Adrenal gland (tissue), 12 donors: ENCODE data around the gene PACS1. TPM values are rescaled to one million over a fixed set of nuclear protein-coding genes. Genes with fewer than 3 reads are reported as not detected.

ENCODE experiments used
- DNase-seq, 7 donors: peaks; one replicate each; pipeline ENCODE4 v3.0.0-alpha.2; 2019 to 2020
- H3K27ac ChIP-seq, 5 donors: fragments of 200-600 bp; sonication (generic) in 4 of 5; 1 replicate in 3 of 5; 2 replicates in 2 of 5; pipeline versions ENCODE4 v1.5.1 to v1.8.0; 2016 to 2020; ENCODE audit warnings: mild to moderate bottlenecking in 1 of 5
- H3K27me3 ChIP-seq: fragments of 200-600 bp; 2 replicates; pipeline ENCODE4 v1.8.0; 2021
- H3K36me3 ChIP-seq, 2 donors: fragments of 200-600 bp; replicated peaks in 1 of 2; 1 replicate in 1 of 2; 2 replicates in 1 of 2; pipeline versions ENCODE4 v1.5.1 to v1.8.0; 2018 to 2022
- H3K4me1 ChIP-seq, 2 donors: fragments of 200-600 bp; replicated peaks in 1 of 2; 1 replicate in 1 of 2; 2 replicates in 1 of 2; pipeline versions ENCODE4 v1.5.1 to v1.8.0; 2018 to 2021
- H3K4me3 ChIP-seq, 4 donors: fragments of 200-600 bp; sonication (generic) in 3 of 4; one replicate each; pipeline ENCODE4 v1.5.1; 2016 to 2018
- H3K9me3 ChIP-seq, 3 donors: fragments of 200-600 bp; sonication (generic) in 1 of 3; replicated peaks in 1 of 3; 1 replicate in 2 of 3; 2 replicates in 1 of 3; pipeline versions ENCODE4 v1.5.1 to v1.8.0; 2016 to 2021
- CTCF ChIP-seq, 6 experiments: fragments of 450-650 bp in 4 of 6; fragments of 200-600 bp in 2 of 6; sonication (generic) in 1 of 6; IDR thresholded peaks; 1 replicate in 5 of 6; 2 replicates in 1 of 6; pipeline versions ENCODE4 v1.5.1 to v1.8.0; 2016 to 2021; ENCODE audit warnings: antibody characterized with exemption in 6 of 6, mild to moderate bottlenecking in 2 of 6, moderate library complexity in 1 of 6
- POLR2A ChIP-seq, 2 donors: fragments of 450-650 bp; IDR thresholded peaks; one replicate each; pipeline ENCODE4 v1.6.1; 2017; ENCODE audit warnings: antibody characterized with exemption in 2 of 2, mild to moderate bottlenecking in 2 of 2, moderate library complexity in 1 of 2
- WGBS, 4 donors: extraction: QIAGEN DNeasy Blood & Tissue Kit in 2 of 4; methylation state at CpG; one replicate each; pipeline versions ENCODE4 v1.1.5 to v1.1.7; 2013 to 2017; 5-methylcytosine and 5-hydroxymethylcytosine counted together
- intact Hi-C, 2 donors: fragments of 100-400 bp; cut with DNase I; formaldehyde crosslinking; loops; one replicate each; pipeline versions ENCODE4 v1.14.1 to v1.15.0; 2022 to 2023
- polyA plus RNA-seq, 3 donors: library from polyadenylated mRNA; stranded (reverse); fragments of 200-250 nt in 2 of 3; fragments of 350-450 nt in 1 of 3; fragmentation: Illumina TruSeq in 1 of 3; extraction: RNeasy Lipid Tissue Mini Kit (QIAGEN cat#74804) in 1 of 3; gene quantifications; one replicate each; pipeline ENCODE4 v1.2.3, GENCODE V29; 2013 to 2014
- total RNA-seq, 9 donors: library from RNA; depleted of rRNA in 4 of 9; stranded (reverse); fragments of >200 nt in 4 of 9; fragments of 120-200 nt in 1 of 9; fragmentation: NEBNext Ultra II Directional in 1 of 9; extraction: Animal tissue kit (Norgen Biotek cat#: 25700) in 1 of 9; gene quantifications; one replicate each; pipeline versions ENCODE4 v1.1.0 to v1.2.4, GENCODE V29; 2013 to 2023
- donor health status: healthy with polysubstance abuse.
- donor health status: Bipolar disorder and iron deficiency.
- donor health status: DM: yes; HTN: yes; CAD: no.
- donor health status: DM: no; HTN: no; CAD: no.
- donor health status: DM: no; HTN: no; CAD: no.
- donor health status: DM: yes; HTN: yes; CAD: no.

PACS1 gene
- total and polyA plus RNA-seq, 12 donors: 21.1 to 60.5 (median 38.2) TPM

- Histone ChIP-seq H3K27ac (peak overlapping the region; percentile 76 to 93 (median 90)), H3K9me3 (no peaks in the 10 kb centered on the region), H3K27me3 (peaks cover 8% of the 10 kb centered on the region), H3K36me3 (no peaks in the 10 kb centered on the region), H3K4me3 (peak overlapping the region; percentile 33 to 74 (median 64)), H3K4me1 (peaks cover 12 to 40% of the 10 kb centered on the region in 2 donors)
- WGBS, 4 donors: 25 to 47% (median 40%) methylated on average over 6 to 20 of the region's 20 CpGs
- DNase-seq: peak in 2 of 7 donors; percentile 34
- intact Hi-C loops: loop anchor here in 1 of 2 donors (10.0 kb wide), 1 partner anchor 63 kb away; no protein-coding TSS in a partner anchor
- TF ChIP-seq POLR2A (IDR thresholded peaks at IDR 0.05): no peak
- TF ChIP-seq CTCF (IDR thresholded peaks at IDR 0.05): no peak
Observed at GRCh38 chr11:66287889-66288670, 218.0 kb downstream of the PACS1 start.

DNA sequence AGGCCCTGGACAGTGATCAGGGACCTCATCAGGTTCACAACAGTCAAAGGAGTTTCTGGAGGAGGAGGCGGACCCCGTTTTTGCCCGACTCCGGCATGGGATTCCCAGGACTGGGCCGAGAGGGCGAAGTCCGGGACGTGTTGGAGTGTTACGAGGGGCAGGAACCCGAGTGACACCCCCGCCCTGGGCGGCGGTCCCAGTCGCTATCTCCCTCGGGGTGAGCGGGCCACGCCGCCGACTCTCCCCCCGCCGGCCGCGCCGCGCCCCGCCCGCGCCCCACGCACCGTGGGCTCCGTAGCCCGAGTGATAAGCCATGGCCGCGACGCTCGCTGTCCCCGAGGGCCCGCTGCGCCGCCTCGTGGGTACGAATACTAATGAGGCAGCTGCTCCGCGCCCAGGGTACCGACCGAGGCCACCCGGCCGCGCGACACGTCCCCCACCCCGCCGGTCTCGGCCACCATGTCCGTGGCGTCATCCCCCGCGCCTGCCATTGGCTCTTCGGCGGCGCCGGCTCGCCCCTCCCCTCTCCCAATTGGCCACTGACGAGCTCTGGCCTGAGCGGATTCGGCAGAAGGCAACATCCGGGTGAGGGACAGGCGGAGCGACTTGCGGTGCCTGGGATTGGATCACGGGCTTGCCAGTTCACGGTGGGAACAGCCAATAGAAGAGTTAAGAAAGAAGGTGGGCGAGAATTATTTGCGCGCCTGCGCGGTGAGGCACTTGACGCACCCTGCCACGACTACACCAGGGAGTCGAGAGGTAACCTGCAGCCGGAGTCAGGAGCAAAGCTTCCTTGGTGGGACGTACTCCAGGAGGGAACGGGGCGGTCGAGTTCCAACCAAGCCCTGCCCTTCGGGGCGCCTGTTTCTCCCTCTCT, 218.8 kb downstream of the PACS1 start, which contains the start of gene YIF1A:
TSS of gene YIF1A (minus strand) at position 473 of the 877 bp plus-strand sequence. CDS start at position 315, 158 bp downstream.
- peak within 1 kb of the TSS; percentile 33 to 74 (median 66) for H3K4me3 ChIP-seq
- DNase-seq: peak; percentile 98 to 100 (median 99)
- WGBS, 4 donors: 0 to 1% (median 0%) methylated on average over 16 to 87 of the region's 87 CpGs
- H3K27me3 ChIP-seq: peaks cover 8% of the 10 kb centered on the region
- intact Hi-C loops: loop anchor here in 1 of 2 donors (10.0 kb wide), 1 partner anchor 64 kb away; no protein-coding TSS in a partner anchor
- TF ChIP-seq POLR2A (IDR thresholded peaks at IDR 0.05) (peak; percentile 88 to 91), CTCF (IDR thresholded peaks at IDR 0.05) (peak in 1 of 6 experiments; percentile 8)
- no peaks in the 10 kb centered on the region for H3K36me3 ChIP-seq
- H3K9me3 ChIP-seq: no peaks in the 10 kb centered on the region
- H3K27ac ChIP-seq: peak within 1 kb of the TSS; percentile 78 to 93 (median 90)
- peaks cover 12 to 40% of the 10 kb centered on the region in 2 donors for H3K4me1 ChIP-seq

GRCh38 chr11:66289548-66290329, 219.7 kb downstream of the PACS1 start:
- Histone ChIP-seq H3K27ac (peak overlapping the region; percentile 44 to 93 (median 78)), H3K9me3 (no peaks in the 10 kb centered on the region), H3K4me3 (peak overlapping the region in 3 of 4 donors; percentile 25 to 73 (median 60)), H3K27me3 (peaks cover 8% of the 10 kb centered on the region), H3K36me3 (no peaks in the 10 kb centered on the region), H3K4me1 (peaks cover 12 to 40% of the 10 kb centered on the region in 2 donors)
- DNase-seq: peak in 5 of 7 donors; percentile 78 to 83 (median 78)
- intact Hi-C loops: loop anchor here in 1 of 2 donors (10.0 kb wide), 1 partner anchor 65 kb away; no protein-coding TSS in a partner anchor
- TF ChIP-seq POLR2A (IDR thresholded peaks at IDR 0.05): peak in 1 of 2 donors; percentile 42
- no peak for TF ChIP-seq CTCF (IDR thresholded peaks at IDR 0.05)
- 9 to 22% (median 12%) methylated on average over 13 to 36 of the region's 36 CpGs for WGBS, 4 donors
